Right lobe of liver (tissue), 6 donors: Measurements from ENCODE around the gene CCDC89. TPM values are rescaled to one million over a fixed set of nuclear protein-coding genes. Genes with fewer than 3 reads are reported as not detected.
"Not testable (repeated sequence)": the region's sequence is repeated elsewhere in the genome, so short reads cannot be mapped to it uniquely, and the experiment has no call there.

Source experiments
- ATAC-seq, 4 donors: fragments of 200-7000 bp; cut with Tn5 transposase; one replicate each; pipeline ENCODE4 v1.9.1; 2020; ENCODE audit warnings: mild to moderate bottlenecking in 4 of 4, moderate library complexity in 4 of 4
- DNase-seq, 3 donors: peaks; one replicate each; pipeline ENCODE4 v3.0.0-alpha.2; 2020
- H3K27ac ChIP-seq, 3 donors: fragments of 200-600 bp; one replicate each; pipeline ENCODE4 v1.8.0; 2022
- H3K27me3 ChIP-seq, 2 donors: fragments of 200-600 bp; one replicate each; pipeline ENCODE4 v1.8.0; 2022
- H3K36me3 ChIP-seq, 4 donors: fragments of 200-600 bp; sonication (generic) in 1 of 4; one replicate each; pipeline versions ENCODE4 v1.5.1 to v1.8.0; 2017 to 2022; ENCODE audit warnings: control low read depth in 1 of 4
- H3K4me1 ChIP-seq, 4 donors: fragments of 200-600 bp; sonication (generic) in 1 of 4; one replicate each; pipeline versions ENCODE4 v1.5.1 to v1.8.0; 2017 to 2022; ENCODE audit warnings: control low read depth in 1 of 4
- H3K4me3 ChIP-seq, 3 donors: fragments of 200-600 bp; one replicate each; pipeline ENCODE4 v1.8.0; 2022
- H3K9me3 ChIP-seq, 4 donors: fragments of 200-600 bp; sonication (generic) in 1 of 4; one replicate each; pipeline versions ENCODE4 v1.5.1 to v1.8.0; 2017 to 2022; ENCODE audit warnings: control low read depth in 1 of 4
- CTCF ChIP-seq, 4 donors: fragments of 200-600 bp in 3 of 4; fragments of 450-650 bp in 1 of 4; IDR thresholded peaks; one replicate each; pipeline versions ENCODE4 v1.5.1 to v1.8.0; 2016 to 2022; ENCODE audit warnings: antibody characterized with exemption in 4 of 4, mild to moderate bottlenecking in 2 of 4
- POLR2A ChIP-seq: fragments of 450-650 bp; IDR thresholded peaks from one replicate; pipeline ENCODE4 v1.6.1; 2017; ENCODE audit warnings: antibody characterized with exemption, mild to moderate bottlenecking
- WGBS: methylation state at CpG from one replicate; pipeline ENCODE4 v1.1.6; 2018; ENCODE audit warnings: low coverage, low lambda C conversion rate; ENCODE audit not compliant: insufficient coverage; ENCODE audit errors: missing lambda C conversion rate; 5-methylcytosine and 5-hydroxymethylcytosine counted together
- intact Hi-C, 2 donors: fragments of 100-400 bp; cut with DNase I; formaldehyde crosslinking; loops; one replicate each; pipeline versions ENCODE4 v1.11.2 to v1.14.1; 2022
- total RNA-seq, 6 experiments: library from RNA; depleted of rRNA in 2 of 6; stranded (reverse); fragments of >200 nt in 2 of 6; fragmentation: NEBNext Ultra II Directional in 3 of 6; extraction: Animal tissue kit (Norgen Biotek cat#: 25700) in 3 of 6; gene quantifications; one replicate each; pipeline versions ENCODE4 v1.1.0 to v1.2.4, GENCODE V29; 2016 to 2023
- donor health status: DM: no; HTN: yes; CAD: no.
- donor health status: DM: no; HTN: no; CAD: no.
- donor health status: DM: no; HTN: no; CAD: no.
- donor health status: DM: no; HTN: yes; CAD: no.
- donor health status: DM: no; HTN: yes; CAD: no.

Gene CCDC89
- total RNA-seq, 6 experiments from 2014 or later: 0.20 TPM; not detected in 5

- H3K36me3 ChIP-seq: no peaks in the 10 kb centered on the region
- no peaks in the 10 kb centered on the region for H3K27me3 ChIP-seq
- H3K27ac ChIP-seq: no peak overlapping the region
- H3K9me3 ChIP-seq: no peaks in the 10 kb centered on the region
- WGBS: 86% methylated on average over 3 of the region's 3 CpGs
- H3K4me1 ChIP-seq: peaks cover 0 to 9% (median 0%) of the 10 kb centered on the region in 4 donors
- H3K4me3 ChIP-seq: no peak overlapping the region
- TF ChIP-seq POLR2A (no peak), CTCF (IDR thresholded peaks at IDR 0.05) (no peak)
- no peak for ATAC-seq
- intact Hi-C loops: no loop called here
- DNase-seq: no peak
Observed at GRCh38 chr11:85673393-85673792, 12.6 kb downstream of the CCDC89 start.

- TF ChIP-seq POLR2A (no peak), CTCF (IDR thresholded peaks at IDR 0.05) (no peak)
- H3K4me3 ChIP-seq: no peak overlapping the region
- no peak overlapping the region for H3K27ac ChIP-seq
- DNase-seq (no peak), ATAC-seq (no peak)
- H3K36me3 ChIP-seq: no peaks in the 10 kb centered on the region
- intact Hi-C loops: no loop called here
- H3K27me3 ChIP-seq: no peaks in the 10 kb centered on the region
- 66% methylated on average over 4 of the region's 8 CpGs for WGBS
- no peaks in the 10 kb centered on the region for H3K9me3 ChIP-seq
- peaks cover 0 to 9% (median 0%) of the 10 kb centered on the region in 4 donors for H3K4me1 ChIP-seq
Observed at GRCh38 chr11:85672105-85672902, 13.7 kb downstream of the CCDC89 start.

- H3K27ac ChIP-seq, H3K27me3 ChIP-seq, H3K9me3 ChIP-seq, H3K4me1 ChIP-seq, H3K4me3 ChIP-seq, H3K36me3 ChIP-seq, intact Hi-C loops: not testable (repeated sequence)
- ATAC-seq (peak in 3 of 4 donors; percentile 33 to 78 (median 75)), DNase-seq (peak in 1 of 3 donors; percentile 46)
Observed at GRCh38 chr11:85670949-85671663, 14.9 kb downstream of the CCDC89 start.

- no peaks in the 10 kb centered on the region for H3K36me3 ChIP-seq
- no peak overlapping the region for H3K27ac ChIP-seq
- DNase-seq (no peak), ATAC-seq (no peak)
- H3K4me1 ChIP-seq: peaks cover 0 to 9% (median 0%) of the 10 kb centered on the region in 4 donors
- TF ChIP-seq POLR2A: no peak
- no peak for TF ChIP-seq CTCF (IDR thresholded peaks at IDR 0.05)
- H3K9me3 ChIP-seq: no peaks in the 10 kb centered on the region
- intact Hi-C loops: no loop called here
- no peaks in the 10 kb centered on the region for H3K27me3 ChIP-seq
- H3K4me3 ChIP-seq: no peak overlapping the region
- WGBS: 76% methylated on average over 1 of the region's 1 CpG
Observed at GRCh38 chr11:85668157-85668556, 17.8 kb downstream of the CCDC89 start.

- TF ChIP-seq POLR2A: no peak
- no peak for TF ChIP-seq CTCF (IDR thresholded peaks at IDR 0.05)
- peaks cover 0 to 5% (median 0%) of the 10 kb centered on the region in 4 donors for H3K36me3 ChIP-seq
- WGBS: 81% methylated on average over 3 of the region's 3 CpGs
- ATAC-seq (no peak), DNase-seq (no peak)
- no peaks in the 10 kb centered on the region for H3K27me3 ChIP-seq
- no peak overlapping the region for H3K4me3 ChIP-seq
- H3K9me3 ChIP-seq: no peaks in the 10 kb centered on the region
- H3K27ac ChIP-seq: no peak overlapping the region
- peaks cover 0 to 21% (median 4%) of the 10 kb centered on the region in 4 donors for H3K4me1 ChIP-seq
- intact Hi-C loops: no loop called here
Observed at GRCh38 chr11:85666687-85667086, 19.3 kb downstream of the CCDC89 start.
